Liver (tissue), 3 donors: ENCODE results near the gene ROR1.

Experiments used
- RAD21 ChIP-seq, 2 donors: IDR thresholded peaks; 2 replicates each; pipeline ENCODE4 v1.6.1; 2016; ENCODE audit warnings: antibody characterized with exemption in 2 of 2, mild to moderate bottlenecking in 2 of 2
- RXRA ChIP-seq, 2 donors: IDR thresholded peaks; 2 replicates each; pipeline ENCODE4 v1.6.1; 2017 to 2018; ENCODE audit warnings: antibody characterized with exemption in 2 of 2, mild to moderate bottlenecking in 1 of 2
- YY1 ChIP-seq: IDR thresholded peaks from 2 replicates; pipeline ENCODE4 v1.6.1; 2016; ENCODE audit warnings: antibody characterized with exemption, mild to moderate bottlenecking
- TF ChIP-seq, protein P1 (sequence below): fragments of 150-350 bp; IDR thresholded peaks from 2 replicates; pipeline ENCODE4 v1.5.1; 2017; ENCODE audit warnings: improper control_type of control experiment, low read depth, low read length; ENCODE audit not compliant: missing input control
- TF ChIP-seq, protein P2 (sequence below): IDR thresholded peaks from 2 replicates; pipeline ENCODE4 v1.6.1; 2016; ENCODE audit warnings: antibody characterized with exemption, mild to moderate bottlenecking
- donor health status: healthy.
- donor health status: healthy.

DNA sequence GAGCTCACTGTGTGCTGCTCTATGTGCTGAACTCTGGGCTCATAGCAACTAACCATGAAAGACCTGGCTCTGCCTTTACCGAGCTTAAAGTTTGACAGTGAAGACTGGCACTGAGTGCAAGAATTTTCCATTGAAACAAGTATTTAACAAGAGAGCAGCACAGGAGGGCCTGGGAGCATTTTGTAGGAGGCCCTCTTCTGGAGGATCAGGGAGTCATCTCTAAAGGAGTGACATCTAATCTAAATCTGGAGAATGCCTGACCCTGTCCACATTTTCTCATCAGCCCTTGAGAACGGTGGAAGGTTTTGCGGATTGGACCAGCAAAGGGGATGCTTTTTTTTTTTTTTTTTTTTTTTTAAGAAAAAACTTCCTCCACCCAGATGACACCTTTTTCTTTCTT lies 150.8 kb downstream of the ROR1 start:
- TF ChIP-seq, protein P1, sequence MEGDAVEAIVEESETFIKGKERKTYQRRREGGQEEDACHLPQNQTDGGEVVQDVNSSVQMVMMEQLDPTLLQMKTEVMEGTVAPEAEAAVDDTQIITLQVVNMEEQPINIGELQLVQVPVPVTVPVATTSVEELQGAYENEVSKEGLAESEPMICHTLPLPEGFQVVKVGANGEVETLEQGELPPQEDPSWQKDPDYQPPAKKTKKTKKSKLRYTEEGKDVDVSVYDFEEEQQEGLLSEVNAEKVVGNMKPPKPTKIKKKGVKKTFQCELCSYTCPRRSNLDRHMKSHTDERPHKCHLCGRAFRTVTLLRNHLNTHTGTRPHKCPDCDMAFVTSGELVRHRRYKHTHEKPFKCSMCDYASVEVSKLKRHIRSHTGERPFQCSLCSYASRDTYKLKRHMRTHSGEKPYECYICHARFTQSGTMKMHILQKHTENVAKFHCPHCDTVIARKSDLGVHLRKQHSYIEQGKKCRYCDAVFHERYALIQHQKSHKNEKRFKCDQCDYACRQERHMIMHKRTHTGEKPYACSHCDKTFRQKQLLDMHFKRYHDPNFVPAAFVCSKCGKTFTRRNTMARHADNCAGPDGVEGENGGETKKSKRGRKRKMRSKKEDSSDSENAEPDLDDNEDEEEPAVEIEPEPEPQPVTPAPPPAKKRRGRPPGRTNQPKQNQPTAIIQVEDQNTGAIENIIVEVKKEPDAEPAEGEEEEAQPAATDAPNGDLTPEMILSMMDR: no peak
- no peak for TF ChIP-seq RAD21 (IDR thresholded peaks at IDR 0.05)
- TF ChIP-seq, protein P2, sequence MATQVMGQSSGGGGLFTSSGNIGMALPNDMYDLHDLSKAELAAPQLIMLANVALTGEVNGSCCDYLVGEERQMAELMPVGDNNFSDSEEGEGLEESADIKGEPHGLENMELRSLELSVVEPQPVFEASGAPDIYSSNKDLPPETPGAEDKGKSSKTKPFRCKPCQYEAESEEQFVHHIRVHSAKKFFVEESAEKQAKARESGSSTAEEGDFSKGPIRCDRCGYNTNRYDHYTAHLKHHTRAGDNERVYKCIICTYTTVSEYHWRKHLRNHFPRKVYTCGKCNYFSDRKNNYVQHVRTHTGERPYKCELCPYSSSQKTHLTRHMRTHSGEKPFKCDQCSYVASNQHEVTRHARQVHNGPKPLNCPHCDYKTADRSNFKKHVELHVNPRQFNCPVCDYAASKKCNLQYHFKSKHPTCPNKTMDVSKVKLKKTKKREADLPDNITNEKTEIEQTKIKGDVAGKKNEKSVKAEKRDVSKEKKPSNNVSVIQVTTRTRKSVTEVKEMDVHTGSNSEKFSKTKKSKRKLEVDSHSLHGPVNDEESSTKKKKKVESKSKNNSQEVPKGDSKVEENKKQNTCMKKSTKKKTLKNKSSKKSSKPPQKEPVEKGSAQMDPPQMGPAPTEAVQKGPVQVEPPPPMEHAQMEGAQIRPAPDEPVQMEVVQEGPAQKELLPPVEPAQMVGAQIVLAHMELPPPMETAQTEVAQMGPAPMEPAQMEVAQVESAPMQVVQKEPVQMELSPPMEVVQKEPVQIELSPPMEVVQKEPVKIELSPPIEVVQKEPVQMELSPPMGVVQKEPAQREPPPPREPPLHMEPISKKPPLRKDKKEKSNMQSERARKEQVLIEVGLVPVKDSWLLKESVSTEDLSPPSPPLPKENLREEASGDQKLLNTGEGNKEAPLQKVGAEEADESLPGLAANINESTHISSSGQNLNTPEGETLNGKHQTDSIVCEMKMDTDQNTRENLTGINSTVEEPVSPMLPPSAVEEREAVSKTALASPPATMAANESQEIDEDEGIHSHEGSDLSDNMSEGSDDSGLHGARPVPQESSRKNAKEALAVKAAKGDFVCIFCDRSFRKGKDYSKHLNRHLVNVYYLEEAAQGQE: no peak
- no peak for TF ChIP-seq YY1
- TF ChIP-seq RXRA (IDR thresholded peaks at IDR 0.05): no peak
